ENCODE results near the gene STYXL1.

The STYXL1 gene

DNA sequence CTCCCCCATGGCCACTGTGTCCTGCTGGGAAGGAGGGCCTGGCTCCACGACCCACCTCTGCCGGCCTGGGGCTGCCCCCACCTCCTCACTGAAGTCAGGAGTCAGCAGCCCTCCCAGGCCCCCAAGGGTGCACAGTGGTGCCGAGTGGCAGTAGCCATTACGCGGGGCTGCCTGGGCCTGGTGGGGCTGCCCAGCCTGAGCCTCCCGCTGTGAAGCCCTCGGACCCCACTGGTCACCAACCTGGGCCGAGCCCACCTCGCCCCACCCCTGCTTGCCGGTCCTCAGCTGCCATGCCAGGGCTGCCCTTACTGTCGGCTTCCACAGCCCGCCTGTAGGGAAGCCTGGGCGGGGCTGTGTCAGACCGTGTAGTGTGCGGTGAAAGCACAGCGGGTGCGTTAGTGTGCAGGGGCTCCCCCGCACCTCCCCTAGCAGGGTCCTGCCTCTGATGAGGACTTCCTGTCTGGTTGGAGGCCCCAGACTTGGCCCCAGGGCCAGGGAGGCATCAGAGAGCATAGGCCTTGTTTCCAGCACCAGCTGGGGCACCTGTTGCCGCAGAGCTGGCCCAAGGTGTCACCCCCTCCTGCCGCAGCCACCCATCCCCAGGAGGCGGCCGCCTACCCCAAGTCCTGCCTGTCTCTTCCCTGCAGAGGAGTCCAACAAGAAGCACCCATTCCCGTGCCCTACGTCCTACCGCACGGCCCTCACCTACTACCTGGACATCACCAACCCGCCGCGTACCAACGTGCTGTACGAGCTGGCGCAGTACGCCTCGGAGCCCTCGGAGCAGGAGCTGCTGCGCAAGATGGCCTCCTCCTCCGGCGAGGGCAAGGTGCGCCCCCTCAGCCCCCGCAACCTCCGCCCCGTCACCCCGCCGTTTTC, 63.4 kb downstream of the STYXL1 start:
- H4K20me1 ChIP-seq (ENCODE audit: insufficient read depth, low read length, poor library complexity, severe bottlenecking) = no peaks in the 10 kb centered on the region
- H3K79me2 ChIP-seq (ENCODE audit: insufficient read depth, low read length) = no peaks in the 10 kb centered on the region
- H3K27me3 ChIP-seq (ENCODE audit: insufficient read depth, low read length, poor library complexity, severe bottlenecking) = no peaks in the 10 kb centered on the region
- H3F3A ChIP-seq (ENCODE audit: low read depth) = no peaks in the 10 kb centered on the region
- H3K4me2 ChIP-seq (ENCODE audit: low read depth, low read length, poor library complexity, severe bottlenecking) = no peak overlapping the region
- H3K9me2 ChIP-seq (replicated peaks; ENCODE audit: low read depth, low read length) = no peaks in the 10 kb centered on the region
- H3K4me1 ChIP-seq (ENCODE audit: insufficient read depth, low read length, poor library complexity, severe bottlenecking) = no peaks in the 10 kb centered on the region
- no peak overlapping the region for H3K9ac ChIP-seq (ENCODE audit: low read depth, low read length, poor library complexity, severe bottlenecking)
- H2AFZ ChIP-seq (ENCODE audit: low read length) = no peak overlapping the region
- no peak overlapping the region for H3K4me3 ChIP-seq (ENCODE audit: low read length, poor library complexity, severe bottlenecking)
- peaks cover 26% of the 10 kb centered on the region; the same call in 1 of the 2 replicates for H3K36me3 ChIP-seq (ENCODE audit: insufficient read depth, low read length)
- TF ChIP-seq, protein P1, sequence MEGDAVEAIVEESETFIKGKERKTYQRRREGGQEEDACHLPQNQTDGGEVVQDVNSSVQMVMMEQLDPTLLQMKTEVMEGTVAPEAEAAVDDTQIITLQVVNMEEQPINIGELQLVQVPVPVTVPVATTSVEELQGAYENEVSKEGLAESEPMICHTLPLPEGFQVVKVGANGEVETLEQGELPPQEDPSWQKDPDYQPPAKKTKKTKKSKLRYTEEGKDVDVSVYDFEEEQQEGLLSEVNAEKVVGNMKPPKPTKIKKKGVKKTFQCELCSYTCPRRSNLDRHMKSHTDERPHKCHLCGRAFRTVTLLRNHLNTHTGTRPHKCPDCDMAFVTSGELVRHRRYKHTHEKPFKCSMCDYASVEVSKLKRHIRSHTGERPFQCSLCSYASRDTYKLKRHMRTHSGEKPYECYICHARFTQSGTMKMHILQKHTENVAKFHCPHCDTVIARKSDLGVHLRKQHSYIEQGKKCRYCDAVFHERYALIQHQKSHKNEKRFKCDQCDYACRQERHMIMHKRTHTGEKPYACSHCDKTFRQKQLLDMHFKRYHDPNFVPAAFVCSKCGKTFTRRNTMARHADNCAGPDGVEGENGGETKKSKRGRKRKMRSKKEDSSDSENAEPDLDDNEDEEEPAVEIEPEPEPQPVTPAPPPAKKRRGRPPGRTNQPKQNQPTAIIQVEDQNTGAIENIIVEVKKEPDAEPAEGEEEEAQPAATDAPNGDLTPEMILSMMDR (conservative IDR thresholded peaks at IDR 0.05; ENCODE audit: low read length) = no peak
- TF ChIP-seq EZH2phosphoT487 (IDR thresholded peaks at IDR 0.05; ENCODE audit: borderline replicate concordance) = no peak
- H3K9me3 ChIP-seq (ENCODE audit: insufficient read depth, low read depth, low read length) = no peaks in the 10 kb centered on the region

DNA sequence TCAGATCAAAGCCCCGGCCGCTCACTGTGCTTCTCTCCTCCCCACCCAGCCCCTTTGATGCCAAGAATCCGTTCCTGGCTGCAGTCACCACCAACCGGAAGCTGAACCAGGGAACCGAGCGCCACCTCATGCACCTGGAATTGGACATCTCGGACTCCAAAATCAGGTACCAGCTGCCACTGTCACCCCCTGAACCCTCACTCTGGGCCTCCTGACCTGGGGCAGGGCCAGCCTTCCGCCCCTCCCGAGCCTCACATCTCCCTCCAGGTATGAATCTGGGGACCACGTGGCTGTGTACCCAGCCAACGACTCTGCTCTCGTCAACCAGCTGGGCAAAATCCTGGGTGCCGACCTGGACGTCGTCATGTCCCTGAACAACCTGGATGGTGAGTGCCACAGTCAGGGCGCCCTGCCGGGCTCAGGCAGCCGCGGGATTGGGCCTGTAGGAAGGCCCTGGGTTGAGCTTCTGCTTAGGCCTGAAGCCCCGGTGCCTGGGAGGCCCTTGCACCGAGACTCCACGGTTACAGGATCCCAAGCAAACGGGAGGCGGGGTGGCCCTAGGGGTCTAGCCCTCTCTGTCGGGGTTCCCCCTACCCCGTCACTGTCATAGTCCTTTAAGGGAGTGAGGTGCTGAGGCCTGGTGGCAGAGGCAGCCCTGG, 64.2 kb downstream of the STYXL1 start:
- Histone ChIP-seq H3K9ac (ENCODE audit: low read depth, low read length, poor library complexity, severe bottlenecking) (no peak overlapping the region), H3K9me2 (replicated peaks; ENCODE audit: low read depth, low read length) (no peaks in the 10 kb centered on the region), H3K36me3 (ENCODE audit: insufficient read depth, low read length) (peaks cover 26% of the 10 kb centered on the region; the same call in 1 of the 2 replicates), H2AFZ (ENCODE audit: low read length) (no peak overlapping the region), H4K20me1 (ENCODE audit: insufficient read depth, low read length, poor library complexity, severe bottlenecking) (no peaks in the 10 kb centered on the region), H3K4me2 (ENCODE audit: low read depth, low read length, poor library complexity, severe bottlenecking) (no peak overlapping the region), H3K27me3 (ENCODE audit: insufficient read depth, low read length, poor library complexity, severe bottlenecking) (no peaks in the 10 kb centered on the region), H3K9me3 (ENCODE audit: insufficient read depth, low read depth, low read length) (no peaks in the 10 kb centered on the region), H3F3A (ENCODE audit: low read depth) (no peaks in the 10 kb centered on the region), H3K79me2 (ENCODE audit: insufficient read depth, low read length) (no peaks in the 10 kb centered on the region), H3K4me1 (ENCODE audit: insufficient read depth, low read length, poor library complexity, severe bottlenecking) (no peaks in the 10 kb centered on the region), H3K4me3 (ENCODE audit: low read length, poor library complexity, severe bottlenecking) (no peak overlapping the region)
- no peak for TF ChIP-seq EZH2phosphoT487 (IDR thresholded peaks at IDR 0.05; ENCODE audit: borderline replicate concordance)

DNA sequence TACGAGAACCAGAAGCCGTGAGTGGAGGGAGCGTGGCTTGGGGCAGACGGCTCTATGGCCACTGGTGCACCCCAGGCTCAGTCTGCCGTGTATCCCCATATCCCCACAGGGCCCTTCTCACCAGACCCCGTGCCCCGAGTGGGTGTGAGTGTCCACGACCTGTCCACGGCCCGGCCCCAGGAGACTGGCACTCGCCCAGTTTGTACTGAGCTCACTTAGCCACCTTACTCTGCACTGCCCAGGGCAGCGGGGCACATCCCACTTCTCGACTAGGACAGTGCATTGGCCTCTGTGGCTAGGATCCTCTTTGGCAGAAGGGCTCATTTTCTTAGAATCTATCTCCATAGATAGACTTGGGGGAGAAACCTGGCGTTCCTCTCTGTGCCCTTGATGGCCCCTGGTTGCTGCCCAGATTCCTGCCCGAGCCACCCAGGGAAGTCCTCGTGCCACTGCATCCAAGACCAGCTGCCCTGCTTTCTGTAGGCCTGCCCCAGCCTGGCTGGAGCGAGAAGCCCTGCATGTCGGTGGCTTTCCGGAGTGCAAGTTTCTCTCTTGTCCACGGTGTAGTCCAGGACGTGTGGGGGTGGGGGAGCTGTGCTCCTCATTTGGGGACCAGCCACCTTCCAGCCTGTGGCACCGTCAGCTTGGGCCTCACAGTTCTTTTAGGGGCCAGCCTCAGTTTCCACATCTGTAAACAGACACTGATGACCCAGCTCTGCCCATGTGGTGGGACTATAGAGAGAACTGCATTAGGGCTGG, 65.3 kb downstream of the STYXL1 start:
- H3K9me2 ChIP-seq (replicated peaks; ENCODE audit: low read depth, low read length) = no peaks in the 10 kb centered on the region
- no peaks in the 10 kb centered on the region for H4K20me1 ChIP-seq (ENCODE audit: insufficient read depth, low read length, poor library complexity, severe bottlenecking)
- no peaks in the 10 kb centered on the region for H3F3A ChIP-seq (ENCODE audit: low read depth)
- TF ChIP-seq EZH2phosphoT487 (IDR thresholded peaks at IDR 0.05; ENCODE audit: borderline replicate concordance) = no peak
- TF ChIP-seq, protein P1 (conservative IDR thresholded peaks at IDR 0.05; ENCODE audit: low read length) = no peak
- H2AFZ ChIP-seq (ENCODE audit: low read length) = no peak overlapping the region
- H3K79me2 ChIP-seq (ENCODE audit: insufficient read depth, low read length) = no peaks in the 10 kb centered on the region
- H3K4me1 ChIP-seq (ENCODE audit: insufficient read depth, low read length, poor library complexity, severe bottlenecking) = no peaks in the 10 kb centered on the region
- no peak overlapping the region for H3K4me3 ChIP-seq (ENCODE audit: low read length, poor library complexity, severe bottlenecking)
- H3K27me3 ChIP-seq (ENCODE audit: insufficient read depth, low read length, poor library complexity, severe bottlenecking) = no peaks in the 10 kb centered on the region
- H3K9me3 ChIP-seq (ENCODE audit: insufficient read depth, low read depth, low read length) = no peaks in the 10 kb centered on the region
- H3K4me2 ChIP-seq (ENCODE audit: low read depth, low read length, poor library complexity, severe bottlenecking) = no peak overlapping the region
- H3K9ac ChIP-seq (ENCODE audit: low read depth, low read length, poor library complexity, severe bottlenecking) = no peak overlapping the region
- peaks cover 26% of the 10 kb centered on the region; the same call in 1 of the 2 replicates for H3K36me3 ChIP-seq (ENCODE audit: insufficient read depth, low read length)

Data from Loucy (cell line).